ENCODE data around the gene RDX. TPM values are rescaled to one million over a fixed set of nuclear protein-coding genes. Genes with fewer than 3 reads are reported as not detected.

RDX gene
- total and polyA plus RNA-seq, 2 of the 13 experiments (the other 11 are each of a cell fraction or from before 2014, with no cell fraction given): 20.7 to 63.1 TPM

- no peak for TF ChIP-seq ZBTB40 (IDR thresholded peaks at IDR 0.05)
- TF ChIP-seq ZBTB40 (CRISPR knock-in tag; IDR thresholded peaks at IDR 0.05): no peak
- TF ChIP-seq SMAD3 (CRISPR knock-in tag; IDR thresholded peaks at IDR 0.05): no peak
- peak; percentile 68 for TF ChIP-seq ARID5B (CRISPR knock-in tag; IDR thresholded peaks at IDR 0.05)
- TF ChIP-seq BCL6 (CRISPR knock-in tag; IDR thresholded peaks at IDR 0.05): peak; percentile 66
- peak; percentile 9; the same call in 1 of the 2 replicates for TF ChIP-seq RXRB (CRISPR knock-in tag; IDR thresholded peaks at IDR 0.05; ENCODE audit: borderline replicate concordance)
- no peak for TF ChIP-seq ZNF674 (CRISPR knock-in tag; IDR thresholded peaks at IDR 0.05; ENCODE audit: low read depth)
- no peak for TF ChIP-seq ZBTB38 (CRISPR knock-in tag; IDR thresholded peaks at IDR 0.05)
- TF ChIP-seq CREM (IDR thresholded peaks at IDR 0.05): no peak
- TF ChIP-seq CREM (CRISPR knock-in tag; IDR thresholded peaks at IDR 0.05): no peak
- TF ChIP-seq PRDM15 (CRISPR knock-in tag; IDR thresholded peaks at IDR 0.05): no peak
Observed at GRCh38 chr11:110305169-110306018, 9.0 kb upstream of the RDX start (continued).

Data from HepG2 (cell line).